LHCN-M2 (cell line): ENCODE data around the gene C6orf15. TPM values are rescaled to one million over a fixed set of nuclear protein-coding genes. Genes with fewer than 3 reads are reported as not detected.

ENCODE experiments used
- DNase-seq: peaks from one replicate; pipeline ENCODE4 v3.0.0-alpha.2; 2012; ENCODE audit warnings: low read depth
- total RNA-seq: library from RNA; depleted of rRNA; stranded (reverse); fragments of >200 nt; gene quantifications from 2 replicates; pipeline ENCODE4 v1.2.3, GENCODE V29; 2014

Gene C6orf15
- total RNA-seq, 1 experiment from 2014 or later: 0.40 TPM

- DNase-seq: no peak
Measured at GRCh38 chr6:31110825-31111582, 1.4 kb downstream of the C6orf15 start.

DNA sequence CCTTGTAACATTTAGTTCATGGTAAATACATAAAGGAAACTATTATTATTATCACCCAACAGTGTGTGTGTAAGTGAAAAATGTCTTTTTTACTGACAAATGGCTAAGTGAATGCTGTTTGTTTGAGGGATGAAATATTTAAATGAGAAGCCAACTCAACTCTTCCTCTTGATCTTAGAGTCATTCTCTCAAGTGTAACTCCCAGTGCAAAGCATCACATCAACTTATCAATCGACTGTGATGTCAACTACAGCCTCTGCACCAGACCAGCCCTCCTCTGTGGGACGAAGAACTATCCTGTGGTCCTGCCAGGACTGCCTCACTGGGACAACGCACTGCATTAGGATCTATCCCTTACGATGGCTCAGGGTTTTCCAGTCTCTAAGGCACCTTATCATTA lies 5.3 kb downstream of the C6orf15 start:
- no peak for DNase-seq

DNA sequence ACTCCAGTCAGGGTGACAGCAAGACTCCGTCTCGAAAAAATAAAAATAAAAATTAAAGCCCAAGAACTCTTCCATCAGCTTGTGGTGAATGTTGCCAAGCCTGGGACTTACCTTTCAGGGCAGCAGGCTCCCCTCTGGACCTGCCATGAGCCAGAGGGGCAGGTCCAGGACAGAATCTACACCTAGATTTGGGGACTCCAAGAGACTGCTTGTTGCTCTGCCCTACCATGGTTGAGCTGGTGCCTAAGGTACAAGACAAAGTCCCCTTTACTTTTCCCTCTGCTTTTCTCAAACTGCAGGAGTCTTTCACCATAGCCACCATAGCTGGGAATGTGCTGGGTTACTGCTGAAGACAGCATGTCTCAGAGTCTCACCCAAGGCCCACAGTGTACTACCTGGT lies 9.2 kb downstream of the C6orf15 start:
- DNase-seq: no peak

DNA sequence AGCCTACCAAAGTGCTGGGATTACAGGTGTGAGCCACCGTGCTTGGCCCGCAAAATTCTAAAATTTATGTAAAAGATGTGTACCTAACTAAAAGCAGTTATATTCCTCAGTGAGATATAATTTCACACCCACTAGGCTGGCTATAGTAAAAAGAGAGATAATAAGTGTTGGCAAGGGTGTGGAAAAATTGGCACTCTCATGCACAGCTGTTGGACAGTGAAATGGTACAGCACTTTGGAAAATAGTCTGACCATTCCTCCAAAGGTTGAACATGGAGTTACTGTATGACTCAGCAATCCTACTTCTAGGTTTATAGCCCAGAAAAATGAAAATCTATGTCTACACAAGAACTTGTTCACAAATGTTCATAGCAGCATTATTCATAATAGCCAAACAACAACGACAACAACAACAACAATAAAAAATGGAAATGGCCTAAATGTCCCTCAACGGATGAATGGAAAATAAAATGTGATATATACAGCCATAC lies 13.9 kb downstream of the C6orf15 start:
- DNase-seq: peak; percentile 23

DNA sequence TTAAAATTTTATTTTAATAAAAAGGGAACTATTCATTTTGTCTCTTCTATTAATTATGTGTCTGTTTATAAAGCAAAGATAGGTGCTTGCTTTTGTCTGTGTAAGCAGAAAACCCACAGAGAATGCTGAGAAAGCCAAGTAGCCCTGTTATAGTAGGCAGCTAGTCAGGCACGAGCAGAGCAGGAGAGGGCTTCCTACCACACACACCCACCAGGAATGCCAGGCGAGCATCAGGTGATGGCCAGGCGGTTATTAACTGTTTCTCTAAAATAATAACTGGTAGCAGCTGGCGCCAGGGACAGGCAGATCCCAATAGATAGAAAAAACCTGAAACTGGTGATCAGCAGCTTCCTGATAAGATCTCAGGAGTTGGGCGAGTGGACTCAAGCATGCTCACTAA lies 15.7 kb downstream of the C6orf15 start:
- DNase-seq: no peak

DNA sequence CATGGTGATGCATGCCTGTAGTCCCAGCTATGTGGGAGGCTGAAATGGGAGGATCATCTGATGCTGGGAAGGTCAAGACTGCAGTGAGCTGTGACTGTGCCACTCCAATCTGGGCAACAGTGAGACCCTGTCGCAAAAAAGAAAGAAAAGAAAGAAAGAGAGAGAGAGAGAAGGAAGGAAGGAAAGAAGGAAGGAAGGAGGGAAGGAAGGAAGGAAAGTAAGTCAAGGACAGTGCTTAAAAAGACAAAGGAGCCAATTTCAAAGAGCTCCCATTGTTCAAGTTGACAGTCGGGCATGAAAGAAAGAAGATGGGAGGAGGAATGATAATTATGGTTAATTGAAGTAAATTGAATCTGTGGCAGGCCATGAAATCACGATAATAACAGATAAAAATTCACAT lies 16.2 kb downstream of the C6orf15 start:
- DNase-seq: no peak

- no peak for DNase-seq
Measured at GRCh38 chr6:31094389-31094881, 17.9 kb downstream of the C6orf15 start.

GRCh38 chr6:31092769-31093505 lies 19.4 kb downstream of the C6orf15 start:
- no peak for DNase-seq

DNA sequence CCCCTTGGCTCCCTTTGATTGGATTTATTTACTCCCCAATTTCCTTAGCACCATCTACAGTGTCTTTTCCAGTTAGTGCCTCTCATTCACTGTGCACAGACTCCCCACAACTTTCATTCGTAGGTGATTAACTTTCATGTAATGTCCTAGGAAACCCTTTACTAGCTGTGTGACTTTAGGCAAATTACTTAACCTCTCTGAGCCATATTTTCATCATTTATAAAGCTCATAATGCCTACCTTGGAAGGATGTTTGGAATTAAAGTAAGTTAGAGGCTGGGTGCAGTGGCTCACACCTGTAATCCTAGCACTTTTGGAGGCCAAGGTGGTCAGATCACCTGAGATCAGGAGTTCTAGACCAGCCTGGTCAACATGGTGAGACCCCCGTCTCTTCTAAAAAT lies 20.1 kb downstream of the C6orf15 start:
- no peak for DNase-seq

- no peak for DNase-seq
Measured at GRCh38 chr6:31091680-31092079, 20.7 kb downstream of the C6orf15 start.

GRCh38 chr6:31090973-31091364 lies 21.4 kb downstream of the C6orf15 start:
- DNase-seq: no peak

GRCh38 chr6:31090275-31090972 lies 22.0 kb downstream of the C6orf15 start:
- DNase-seq: no peak

DNA sequence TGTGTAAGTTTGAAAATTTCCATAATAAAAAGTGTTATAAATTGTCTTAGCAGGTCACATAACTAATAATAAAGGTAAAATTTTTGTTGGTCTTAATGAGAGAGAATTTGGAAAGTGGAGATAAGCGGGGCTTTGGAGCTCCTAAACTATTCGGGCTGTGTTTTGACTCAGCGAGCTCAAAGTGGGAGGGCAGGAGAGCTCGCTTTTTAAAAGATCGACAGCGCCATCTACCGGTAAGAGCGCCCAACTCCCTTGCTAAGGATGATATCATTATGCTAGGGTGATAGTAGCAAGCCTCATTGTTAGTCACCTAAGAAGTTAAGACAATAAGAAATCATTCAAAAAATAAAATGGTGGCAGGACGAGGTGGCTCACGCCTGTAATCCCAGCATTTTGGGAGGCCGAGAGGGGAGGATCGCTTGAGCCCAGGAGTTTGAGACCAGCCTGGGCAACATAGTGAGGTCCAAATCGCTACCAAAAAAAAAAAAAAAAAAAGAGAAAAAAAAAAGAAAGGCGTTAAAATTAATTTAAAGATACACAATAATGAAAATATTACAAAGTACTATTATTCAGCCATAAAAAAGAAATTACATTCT lies 24.8 kb downstream of the C6orf15 start:
- peak; percentile 84 for DNase-seq

DNA sequence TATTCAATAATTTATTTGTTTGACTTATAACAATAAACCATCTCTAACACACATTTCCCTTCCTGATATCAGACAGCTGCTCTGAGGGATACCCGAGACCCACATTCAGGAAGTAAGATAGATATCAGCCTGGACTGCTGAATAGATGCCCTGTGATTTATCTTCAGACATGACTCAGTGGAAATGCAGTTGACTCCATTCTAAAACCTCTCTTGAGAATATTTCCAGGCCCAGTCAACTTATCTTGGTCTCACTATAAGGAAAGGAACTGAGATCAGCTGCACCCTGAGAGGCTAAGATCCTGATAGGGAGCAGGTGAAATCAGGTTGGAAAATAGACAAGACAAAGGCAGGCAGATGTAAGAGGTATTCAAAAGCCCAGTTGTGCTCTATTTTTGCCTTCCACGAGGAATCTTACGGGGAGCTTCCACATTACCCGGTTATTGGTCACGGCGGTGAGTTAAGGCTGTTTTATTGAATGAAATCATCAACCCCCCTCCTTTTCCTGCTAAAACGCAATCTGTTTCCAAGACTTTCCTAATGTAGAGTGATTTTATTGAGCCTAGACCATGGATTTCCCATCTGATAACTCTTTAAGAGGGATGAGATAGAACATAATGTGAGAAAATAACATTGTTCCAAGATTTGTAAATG lies 25.5 kb downstream of the C6orf15 start:
- peak; percentile 84 for DNase-seq

- peak; percentile 97 for DNase-seq
Measured at GRCh38 chr6:31083742-31084354, 28.5 kb downstream of the C6orf15 start.

DNA sequence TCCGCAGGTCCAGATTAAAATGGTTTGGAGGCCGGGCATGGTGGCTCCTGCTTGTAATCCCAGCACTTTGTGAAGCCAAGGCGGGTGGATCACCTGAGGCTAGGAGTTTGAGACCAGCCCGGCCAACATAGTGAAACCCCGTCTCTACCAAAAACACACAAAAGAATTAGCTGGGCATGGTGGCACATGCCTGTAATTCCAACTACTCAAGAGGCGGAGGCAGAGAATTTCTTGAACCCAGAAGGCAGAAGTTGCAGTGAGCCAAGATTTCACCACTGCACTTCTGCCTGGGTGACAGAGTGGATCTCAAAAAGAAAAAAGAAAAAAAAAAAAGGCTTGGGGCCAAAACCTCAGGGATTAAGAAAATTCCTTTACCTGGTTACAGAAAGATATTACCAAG lies 30.5 kb downstream of the C6orf15 start:
- no peak for DNase-seq

- DNase-seq: peak; percentile 56
Measured at GRCh38 chr6:31079656-31080261, 32.6 kb downstream of the C6orf15 start.

DNA sequence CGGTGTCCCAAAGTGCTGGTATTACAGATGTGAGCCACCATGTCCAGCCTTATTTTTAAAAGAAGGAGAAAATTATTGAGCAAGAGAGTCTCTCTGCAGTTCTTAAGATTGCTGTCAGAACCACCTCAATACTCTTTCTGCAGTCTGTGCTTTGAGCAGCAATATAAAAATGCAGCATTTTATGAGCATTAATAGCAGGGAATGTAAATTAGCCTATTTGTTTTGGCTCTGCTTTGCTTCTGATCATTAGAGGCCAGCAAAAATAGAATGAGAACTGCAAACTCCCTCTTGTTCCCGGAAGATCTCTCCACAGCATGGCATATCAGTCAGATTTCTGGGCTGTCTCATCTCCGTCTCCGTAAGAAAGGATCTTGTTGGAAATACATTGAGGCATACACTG lies 35.8 kb downstream of the C6orf15 start:
- no peak for DNase-seq

DNA sequence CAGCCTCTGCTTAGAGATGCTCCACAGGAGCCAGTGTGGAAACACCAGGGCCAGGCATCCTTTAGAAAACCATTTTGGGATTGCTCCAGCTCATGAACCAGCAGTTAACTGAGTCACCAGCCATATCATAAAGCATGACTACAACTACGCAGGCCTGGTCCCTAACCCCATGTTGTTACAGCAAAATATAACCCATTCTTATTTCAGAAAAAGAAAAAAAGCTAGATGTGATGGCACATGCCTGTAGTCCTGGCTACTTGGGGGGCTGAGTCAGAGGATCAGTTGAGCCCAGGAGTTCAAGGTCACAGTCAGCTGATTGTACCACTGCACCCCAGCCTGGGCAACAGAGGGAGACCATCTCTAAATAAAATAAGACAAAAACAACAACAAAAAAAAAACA lies 36.8 kb downstream of the C6orf15 start:
- DNase-seq: peak; percentile 71

GRCh38 chr6:31074401-31074800 lies 38.0 kb downstream of the C6orf15 start:
- no peak for DNase-seq
